DMS 273 (cell line): ENCODE results near the gene AK4.
"Not testable (repeated sequence)": the region's sequence is repeated elsewhere in the genome, so short reads cannot be mapped to it uniquely, and the experiment has no call there.

Experiments
- DNase-seq: peaks from one replicate; lab custom pipeline; 2025; ENCODE audit not compliant: unreplicated experiment; lab: John Stamatoyannopoulos, UW

AK4 gene

DNA sequence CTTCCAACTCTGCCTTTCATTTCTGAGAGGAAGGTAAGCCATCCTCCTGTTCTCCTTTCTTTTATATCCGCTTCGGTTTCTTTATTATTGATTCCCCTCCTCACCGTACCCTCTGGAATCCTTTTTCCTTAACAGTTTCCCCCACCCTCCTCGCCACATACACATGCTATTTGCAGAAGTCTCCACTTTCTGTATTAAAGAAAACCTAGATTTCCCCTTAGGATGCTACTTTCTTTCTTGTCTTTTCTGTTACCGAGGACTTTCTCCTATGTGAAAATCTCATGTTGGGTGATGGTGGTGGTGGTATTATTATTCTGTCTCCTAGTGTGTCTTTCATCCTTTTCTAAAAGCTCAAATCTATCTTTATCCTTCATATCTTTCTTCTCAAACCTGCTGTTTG is 62.3 kb downstream of the AK4 start:
- DNase-seq = no peak

GRCh38 chr1:65211331-65211730 is 63.3 kb downstream of the AK4 start:
- no peak for DNase-seq

DNA sequence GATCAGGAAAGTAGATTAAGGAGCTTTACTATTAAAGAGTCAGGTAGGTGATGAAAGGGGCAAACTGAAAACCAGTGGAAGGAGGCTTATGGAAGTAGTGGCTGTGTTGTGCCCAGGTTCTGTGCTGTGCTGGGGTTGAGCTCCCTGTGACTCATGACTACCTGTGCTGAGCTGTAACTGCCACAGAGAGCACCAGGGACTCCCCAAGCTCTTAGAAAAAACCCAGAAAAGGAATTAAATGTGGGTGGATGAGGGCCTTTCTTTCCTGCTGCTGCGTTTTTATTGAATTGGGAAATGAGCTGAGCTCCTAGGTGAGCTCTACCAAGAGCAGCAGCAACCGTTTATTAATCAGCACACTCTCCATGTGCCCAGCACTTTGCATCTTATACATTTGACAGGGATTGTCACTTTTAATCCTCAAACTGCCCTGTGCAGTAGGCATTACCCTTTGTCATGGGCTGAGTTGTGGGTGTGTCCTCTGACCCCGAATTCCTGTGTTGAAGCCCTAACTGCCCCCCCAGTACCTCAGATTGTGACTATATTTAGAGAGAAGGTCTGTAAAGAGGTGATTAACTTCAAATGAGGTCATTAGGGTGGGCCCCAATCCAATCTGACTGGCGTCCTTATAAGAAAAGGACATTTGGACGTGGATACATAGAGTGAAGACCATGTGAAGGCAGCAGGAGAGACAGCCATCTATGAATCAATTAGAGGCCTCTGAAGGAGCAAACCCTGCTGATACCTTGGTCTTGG is 65.4 kb downstream of the AK4 start:
- no peak for DNase-seq

GRCh38 chr1:65214340-65215027 is 66.5 kb downstream of the AK4 start:
- no peak for DNase-seq

GRCh38 chr1:65216989-65217388 is 69.0 kb downstream of the AK4 start:
- no peak for DNase-seq

DNA sequence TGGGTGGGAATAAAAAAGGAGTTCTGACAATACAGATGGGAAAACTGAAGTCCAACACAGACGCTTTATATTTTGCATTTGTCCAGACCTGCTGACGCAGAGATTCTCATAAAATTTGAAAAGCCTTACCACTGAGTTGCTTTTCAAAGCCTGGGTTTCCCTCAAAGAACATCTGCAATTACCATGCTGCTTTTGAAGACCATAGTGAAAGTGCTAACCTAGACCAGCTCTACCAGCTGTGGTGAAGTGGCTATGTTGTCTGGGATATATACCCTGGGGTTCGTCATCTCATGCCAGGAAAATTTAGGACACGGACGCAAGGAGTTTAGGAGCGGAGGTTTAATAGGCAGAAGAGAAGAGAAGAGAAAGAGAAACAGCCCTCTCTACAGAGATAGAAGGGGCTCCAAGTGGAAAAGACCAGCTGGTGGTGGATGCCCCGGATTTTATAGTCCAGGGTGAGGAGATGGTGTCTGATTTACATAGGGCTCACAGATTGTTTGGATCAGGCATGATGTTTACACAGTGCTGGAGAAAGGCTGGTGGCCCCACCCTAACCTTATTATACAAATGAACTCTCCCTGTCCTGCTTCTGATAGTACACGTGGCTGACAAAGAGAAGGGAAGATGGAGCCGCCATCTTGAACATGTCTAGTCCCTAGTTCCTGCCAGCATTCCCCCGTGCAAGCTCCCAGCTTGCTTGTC is 73.8 kb downstream of the AK4 start:
- peak; percentile 53 for DNase-seq

DNA sequence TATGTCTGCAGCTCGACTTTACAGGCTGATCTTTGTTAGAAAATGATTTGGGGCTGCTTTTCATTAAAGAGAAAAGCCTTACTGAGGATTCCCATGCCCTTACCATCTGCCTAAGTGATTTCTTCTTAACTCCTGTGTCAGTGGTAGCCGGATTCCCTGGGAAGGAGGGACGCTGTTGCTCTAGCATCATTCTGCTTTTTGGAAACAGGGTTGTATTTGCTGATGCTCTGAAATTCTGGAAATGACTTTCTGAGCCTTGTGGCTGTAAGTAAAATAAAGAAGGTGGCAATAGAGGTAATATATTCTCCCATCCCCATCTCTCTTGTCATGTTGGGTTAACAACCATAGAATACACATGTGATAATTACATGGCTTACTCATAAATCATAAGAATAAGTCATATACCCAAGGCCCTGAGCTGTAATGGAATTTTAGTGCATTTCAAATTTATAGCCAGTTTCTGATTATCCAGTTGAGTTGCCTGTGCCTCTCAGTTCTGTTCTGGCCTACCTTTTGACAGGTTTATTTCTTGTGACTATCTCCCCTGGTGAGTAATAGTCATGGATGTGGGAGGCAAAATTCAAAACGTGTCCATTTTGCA is 74.4 kb downstream of the AK4 start:
- no peak for DNase-seq

GRCh38 chr1:65224681-65225091 is 76.7 kb downstream of the AK4 start:
- no peak for DNase-seq

GRCh38 chr1:65225179-65225578 is 77.2 kb downstream of the AK4 start:
- DNase-seq = no peak

- DNase-seq = no peak
Observed at GRCh38 chr1:65229201-65229600, 81.2 kb downstream of the AK4 start.

DNA sequence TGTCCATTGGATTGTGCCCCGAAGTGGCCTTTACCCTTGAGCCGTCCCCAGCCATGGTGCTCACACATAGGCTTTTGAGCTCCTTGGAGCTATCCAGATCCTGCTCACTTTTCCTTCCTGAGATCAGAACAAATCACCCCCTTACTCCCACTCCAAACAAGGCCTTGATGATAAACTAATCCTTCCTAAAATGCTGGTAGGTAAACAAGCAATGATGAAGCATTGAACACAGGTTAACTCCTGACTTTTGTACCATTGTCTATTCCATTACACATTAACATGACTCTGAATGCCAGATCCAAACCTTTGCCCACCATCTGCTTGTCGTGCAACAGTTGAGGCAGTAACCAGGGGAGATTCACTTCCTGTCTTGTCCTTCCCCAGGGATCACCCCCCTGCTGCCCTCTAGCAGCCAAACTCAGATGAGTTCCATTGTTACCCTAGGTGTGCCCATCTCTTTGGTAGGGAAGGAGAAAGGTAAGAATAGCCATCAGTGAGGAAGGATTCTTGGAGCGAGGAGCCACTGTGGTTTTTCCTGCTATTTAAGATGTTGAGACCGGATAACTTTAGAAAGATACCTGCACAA is 81.8 kb downstream of the AK4 start:
- DNase-seq = no peak

DNA sequence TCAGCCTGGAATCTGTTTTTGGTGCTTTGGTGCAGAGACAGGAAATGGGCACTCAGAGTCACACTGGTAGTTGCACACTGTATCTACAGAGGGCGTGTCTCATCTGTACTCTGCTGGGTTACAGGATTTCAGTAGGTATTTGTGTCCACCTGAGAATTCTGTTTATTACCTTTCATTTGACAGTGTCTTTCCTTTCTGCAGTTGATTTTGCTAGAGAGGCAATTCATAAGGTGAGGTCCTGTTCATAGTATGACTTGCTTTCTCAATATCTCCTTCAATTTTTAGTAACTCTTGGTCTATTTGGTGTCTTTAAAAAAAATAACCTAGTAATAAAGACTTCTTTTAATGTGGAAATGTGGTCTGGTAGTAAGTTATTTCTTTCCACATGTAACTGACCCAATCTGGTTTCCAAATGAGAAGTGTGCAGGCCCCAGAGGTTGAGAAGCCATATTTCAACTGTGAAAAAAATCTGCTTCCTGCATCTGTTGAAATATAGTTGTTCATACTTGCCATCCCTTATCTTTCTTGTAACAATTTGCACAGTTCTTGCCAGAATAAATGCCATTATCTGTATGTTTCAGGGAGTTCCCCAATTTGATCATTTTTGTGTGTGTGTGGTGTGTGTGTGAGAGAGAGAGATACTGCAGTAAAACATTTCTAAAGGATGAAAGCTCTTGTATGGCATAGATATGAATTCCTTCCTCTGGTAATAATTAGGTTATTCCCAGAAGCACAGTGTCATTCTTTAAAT is 82.9 kb downstream of the AK4 start:
- peak; percentile 8 for DNase-seq

DNA sequence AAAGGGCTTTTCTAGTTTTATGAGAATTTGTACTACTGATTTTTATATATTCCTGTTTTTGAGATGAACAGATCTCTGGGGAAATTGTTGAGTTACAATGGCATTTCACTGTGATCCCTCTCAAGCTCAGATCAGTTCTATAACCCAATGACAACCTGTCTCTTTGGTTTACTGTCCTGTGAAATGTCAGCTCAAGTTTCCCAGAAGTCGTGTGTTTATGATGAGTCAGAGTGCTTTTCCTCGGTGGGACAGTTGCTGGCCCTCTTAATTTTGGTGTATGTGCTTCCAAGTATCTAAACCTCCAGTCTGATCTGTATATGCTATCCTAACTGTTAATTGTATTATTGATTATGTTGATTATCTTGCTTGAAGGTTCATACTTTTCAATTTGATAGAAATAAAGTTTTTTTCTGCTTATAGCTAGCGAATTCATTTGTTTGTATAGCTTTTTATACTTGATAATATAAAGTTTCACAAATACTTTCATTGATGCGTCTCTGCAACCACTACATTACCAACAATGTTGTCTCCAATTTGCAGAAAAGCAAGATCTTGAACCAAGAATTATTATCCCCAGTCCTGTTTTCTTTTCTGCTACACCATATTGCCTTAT is 83.8 kb downstream of the AK4 start:
- DNase-seq = no peak

DNA sequence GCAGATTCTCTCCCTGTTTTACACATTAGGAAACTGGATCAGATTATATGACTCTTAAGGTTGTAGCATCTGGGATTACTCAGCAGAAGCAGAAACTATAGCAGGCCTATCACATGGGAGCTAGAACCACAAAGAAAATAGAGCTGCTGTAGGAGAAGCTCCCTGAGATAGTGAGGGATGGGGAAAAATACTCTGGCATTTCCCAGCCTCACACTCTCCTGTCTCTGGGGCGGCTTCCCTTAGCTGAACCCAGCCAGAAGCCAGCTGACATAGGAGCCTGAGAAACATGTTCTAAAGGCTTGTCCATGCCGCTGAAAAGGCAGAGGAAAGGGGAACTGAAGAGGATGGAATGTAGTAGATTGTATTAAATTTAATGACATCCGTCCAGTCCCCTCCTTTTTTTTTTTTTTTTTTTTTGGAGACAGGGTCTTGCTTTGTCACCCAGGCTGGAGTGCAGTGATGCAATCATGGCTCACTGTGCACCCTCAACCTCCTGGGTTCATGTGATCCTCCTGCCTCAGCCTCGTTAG is 84.5 kb downstream of the AK4 start:
- DNase-seq = peak; percentile 10

GRCh38 chr1:65233782-65234181 is 85.8 kb downstream of the AK4 start:
- DNase-seq = peak; percentile 7

DNA sequence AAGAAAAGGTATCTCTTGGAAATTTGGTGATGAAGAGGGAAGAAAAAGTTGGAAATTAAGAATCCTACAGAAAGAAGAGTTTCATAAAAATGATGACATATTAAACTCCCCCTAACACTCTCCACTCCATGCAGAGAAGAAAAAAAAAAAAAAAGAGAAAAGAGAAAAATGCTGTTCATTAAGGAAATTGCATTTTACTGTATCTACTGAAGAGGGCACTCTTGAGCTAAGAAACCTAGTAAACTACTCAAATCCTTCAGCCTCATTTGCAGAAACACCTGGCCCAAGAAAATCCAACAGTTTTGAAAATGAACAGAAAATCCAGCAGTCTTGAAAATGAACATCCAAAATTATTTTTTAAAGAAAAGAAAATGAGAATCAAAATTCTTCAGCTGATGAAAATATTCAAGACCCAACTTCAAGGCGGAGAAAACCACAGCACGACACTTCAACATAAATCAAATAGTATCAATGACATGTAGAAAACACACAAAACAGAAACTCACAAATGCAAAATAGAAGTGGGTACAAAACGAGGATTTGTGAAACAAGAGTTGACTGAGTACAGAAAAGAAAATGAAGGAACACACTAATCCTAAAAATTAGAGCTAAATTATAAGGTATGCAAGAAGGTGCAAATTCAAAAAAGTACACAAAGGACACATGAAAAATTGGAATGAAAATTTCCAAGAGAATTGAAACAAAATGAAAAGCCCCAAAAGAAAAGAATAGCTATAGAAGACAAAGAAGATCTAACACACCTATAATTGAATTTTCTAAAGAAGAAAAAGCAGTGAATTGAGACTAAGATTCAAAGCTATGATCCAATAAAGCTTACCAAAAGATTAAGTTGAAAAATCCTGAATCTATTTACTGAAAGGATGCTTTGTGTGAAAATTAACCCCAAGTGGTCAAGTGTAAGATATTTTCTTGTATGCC is 88.1 kb downstream of the AK4 start:
- peak; percentile 79 for DNase-seq

DNA sequence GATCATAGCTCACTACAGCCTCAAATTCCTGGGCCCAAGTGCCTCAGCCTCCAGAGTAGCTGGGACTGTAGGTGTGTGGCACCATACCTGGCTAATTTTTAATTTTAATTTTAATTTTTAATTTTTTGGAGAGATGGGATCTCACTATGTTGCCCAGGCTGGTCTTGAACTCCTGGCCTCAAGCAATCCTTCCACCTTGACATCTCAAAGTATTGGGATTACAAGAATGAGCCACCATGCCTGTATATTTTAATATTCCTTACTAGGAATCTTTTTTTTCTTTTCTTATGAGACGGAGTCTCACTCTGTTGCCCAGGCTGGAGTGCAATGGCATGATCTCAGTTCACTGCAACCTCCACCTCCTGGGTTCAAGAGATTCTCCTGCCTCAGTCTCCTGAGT is 89.1 kb downstream of the AK4 start:
- DNase-seq = not testable (repeated sequence)

- no peak for DNase-seq
Observed at GRCh38 chr1:65237503-65237902, 89.5 kb downstream of the AK4 start.

GRCh38 chr1:65238010-65238409 is 90.0 kb downstream of the AK4 start:
- DNase-seq = peak; percentile 26
